RCC 7860 (cell line): Measurements from ENCODE around the gene GLP1R.

ENCODE experiments used
- DNase-seq: peaks from one replicate; pipeline ENCODE4 v3.0.0-alpha.2; 2015; ENCODE audit warnings: low spot score
- FAIRE-seq: peaks from 2 replicates; lab custom pipeline; 2012; peaks lifted over from hg19 to GRCh38; lab: Jason Lieb, UNC

Gene GLP1R

GRCh38 chr6:39085129-39085797 lies 36.7 kb downstream of the GLP1R start:
- DNase-seq (no peak), FAIRE-seq (no peak)

- DNase-seq = no peak
- FAIRE-seq = no peak
Measured at GRCh38 chr6:39086294-39086693, 37.7 kb downstream of the GLP1R start.

DNA sequence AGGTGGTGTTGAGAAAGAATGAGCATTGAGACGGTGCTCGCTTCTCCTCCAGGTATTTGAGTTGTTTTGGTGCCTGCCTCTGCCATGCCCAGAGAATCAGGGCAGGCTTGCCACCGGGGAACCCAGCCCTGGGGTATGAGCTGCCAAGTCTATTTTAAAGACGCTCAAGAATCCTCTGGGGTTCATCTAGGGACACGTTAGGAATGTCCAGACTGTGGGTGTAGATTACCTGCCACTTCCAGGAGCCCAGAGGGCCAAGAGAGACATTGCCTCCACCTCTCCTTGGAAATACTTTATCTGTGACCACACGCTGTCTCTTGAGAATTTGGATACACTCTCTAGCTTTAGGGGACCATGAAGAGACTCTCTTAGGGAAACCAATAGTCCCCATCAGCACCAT lies 38.1 kb downstream of the GLP1R start:
- FAIRE-seq = no peak
- DNase-seq = no peak

DNA sequence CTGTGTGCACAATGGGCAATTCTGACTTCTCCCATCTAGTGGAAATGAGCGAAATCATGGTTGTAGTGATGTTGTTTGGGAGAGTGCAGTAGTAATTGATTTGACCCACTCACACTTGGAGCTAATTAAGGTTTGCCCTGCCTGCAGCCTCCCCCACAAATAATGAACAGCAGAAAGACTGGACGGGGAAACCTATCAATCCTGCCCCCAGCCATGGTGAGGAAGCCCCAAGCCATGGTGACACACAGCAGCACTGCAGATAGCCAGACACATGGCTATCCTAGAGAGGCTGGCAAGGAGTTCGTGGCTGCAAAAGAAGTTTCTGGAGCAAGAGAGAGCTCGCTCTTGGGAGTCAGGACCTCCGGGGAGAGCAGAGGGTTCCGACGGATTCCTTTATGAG lies 38.6 kb downstream of the GLP1R start:
- FAIRE-seq = no peak

DNA sequence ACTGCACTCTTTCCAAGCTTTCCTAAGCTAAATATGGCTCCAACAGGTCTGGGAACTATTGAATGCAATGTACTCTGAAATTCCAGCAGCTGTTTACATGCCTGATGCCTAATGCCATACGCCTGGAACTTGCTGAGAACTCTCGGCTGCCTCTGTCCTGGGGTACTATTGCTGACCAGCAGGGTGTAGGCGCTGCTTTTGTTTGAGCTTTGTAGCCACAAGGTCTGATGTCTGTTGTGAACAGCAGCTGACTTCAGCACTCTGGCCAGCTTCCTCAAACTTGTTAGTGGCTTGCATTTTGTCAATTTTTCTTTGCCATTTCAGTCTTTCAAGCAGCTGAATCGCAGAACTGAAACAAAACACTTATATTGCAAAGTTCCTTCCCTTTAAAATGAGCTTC lies 39.8 kb downstream of the GLP1R start:
- no peak for DNase-seq
- no peak for FAIRE-seq

More for the DNA sequence above, 38.6 kb downstream of the GLP1R start:
- DNase-seq = no peak

GRCh38 chr6:39090036-39090435 lies 41.5 kb downstream of the GLP1R start:
- FAIRE-seq = no peak
- DNase-seq = no peak

- DNase-seq = no peak
Measured at GRCh38 chr6:39091220-39091619, 42.6 kb downstream of the GLP1R start.

DNA sequence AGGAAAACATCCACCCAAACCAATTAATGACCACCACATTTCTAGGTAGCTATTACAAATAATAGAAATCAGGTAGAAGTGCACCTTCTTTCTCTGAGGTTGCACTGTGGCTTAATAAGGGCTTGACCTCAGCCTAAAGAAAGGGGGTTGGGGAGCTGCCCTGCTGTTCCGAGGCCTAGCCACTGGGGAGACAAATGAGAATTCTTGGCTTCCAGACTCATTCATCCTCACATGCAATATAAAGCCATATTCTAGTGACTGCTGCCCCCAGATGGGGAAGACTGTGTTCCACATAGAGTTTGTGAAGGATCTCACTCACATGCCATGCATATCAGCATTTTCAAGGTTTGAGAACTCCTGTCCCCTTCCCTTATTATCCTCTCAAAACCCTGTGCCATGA lies 43.5 kb downstream of the GLP1R start:
- no peak for FAIRE-seq
- DNase-seq = no peak

More at GRCh38 chr6:39091220-39091619, 42.6 kb downstream of the GLP1R start:
- no peak for FAIRE-seq

DNA sequence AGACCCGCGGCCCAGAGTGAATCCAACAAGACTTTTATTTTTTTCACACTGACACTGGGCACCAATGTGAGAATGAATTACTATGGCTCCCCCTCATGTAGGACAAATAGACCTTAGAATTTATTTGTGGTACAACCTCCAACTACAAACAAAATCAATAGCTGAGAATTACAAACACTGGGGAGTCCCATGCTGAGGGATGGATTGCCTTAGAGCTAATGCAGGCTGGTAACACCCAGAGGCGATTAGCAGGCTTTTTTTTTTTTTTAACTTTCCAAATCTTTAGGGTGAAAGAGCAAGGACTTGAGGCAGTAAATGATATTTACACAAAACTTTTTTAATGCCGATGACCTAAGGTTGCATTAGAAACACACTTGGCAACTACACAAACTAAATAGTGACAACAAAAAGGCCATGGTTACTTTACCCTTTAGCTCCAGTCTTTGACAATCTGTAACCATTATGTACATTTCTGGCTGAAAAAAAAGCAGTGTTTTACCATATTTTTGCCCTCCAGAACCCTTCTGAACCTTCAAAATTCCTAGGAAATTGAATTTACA lies 44.6 kb downstream of the GLP1R start:
- FAIRE-seq (no peak), DNase-seq (no peak)

DNA sequence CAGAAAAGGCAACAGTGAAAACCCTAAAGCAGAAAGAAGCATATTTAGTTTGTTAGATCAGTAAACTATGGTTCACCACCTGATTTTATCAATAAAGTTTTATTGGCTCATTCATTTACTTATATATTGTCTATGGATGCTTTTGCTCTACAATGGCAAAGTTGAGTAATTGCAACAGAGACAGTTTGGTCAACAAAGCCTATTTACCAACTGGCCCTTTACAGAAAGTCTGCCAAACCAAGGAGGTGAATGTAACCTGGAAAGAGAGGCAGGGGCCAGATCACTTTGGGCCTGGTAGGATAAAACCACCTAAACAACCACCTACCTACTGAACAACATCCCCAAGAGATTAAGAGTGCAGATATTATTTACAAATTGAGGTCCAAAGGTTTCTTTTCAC lies 47.0 kb downstream of the GLP1R start:
- FAIRE-seq (no peak), DNase-seq (no peak)

DNA sequence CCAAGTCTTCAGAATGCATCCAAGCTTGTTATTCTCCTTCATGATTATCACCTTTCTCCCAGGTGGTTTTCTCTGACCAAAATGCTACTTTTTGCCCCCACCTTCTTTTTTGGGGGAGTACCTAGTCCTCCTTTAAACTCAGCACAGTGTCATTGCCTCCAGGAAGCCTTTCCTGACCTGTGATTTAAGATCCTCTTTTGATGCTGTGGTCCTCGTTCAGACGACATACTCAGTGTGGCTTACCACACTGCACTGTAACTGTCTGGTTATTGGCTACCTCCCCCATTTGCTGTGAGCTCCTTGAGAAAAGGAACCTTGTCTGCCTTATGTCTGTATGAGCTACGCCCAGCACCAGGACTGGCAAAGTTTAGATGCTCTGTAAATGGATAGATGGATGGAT lies 51.8 kb downstream of the GLP1R start:
- no peak for DNase-seq
- FAIRE-seq = no peak

- FAIRE-seq = no peak
Measured at GRCh38 chr6:39102071-39102820, 53.7 kb downstream of the GLP1R start.

GRCh38 chr6:39102821-39103136 lies 54.2 kb downstream of the GLP1R start:
- FAIRE-seq = no peak
- no peak for DNase-seq

More at GRCh38 chr6:39102071-39102820, 53.7 kb downstream of the GLP1R start:
- DNase-seq = no peak

GRCh38 chr6:39104528-39104927 lies 55.9 kb downstream of the GLP1R start:
- DNase-seq (no peak), FAIRE-seq (no peak)

- DNase-seq (no peak), FAIRE-seq (no peak)
Measured at GRCh38 chr6:39107034-39107433, 58.5 kb downstream of the GLP1R start.

DNA sequence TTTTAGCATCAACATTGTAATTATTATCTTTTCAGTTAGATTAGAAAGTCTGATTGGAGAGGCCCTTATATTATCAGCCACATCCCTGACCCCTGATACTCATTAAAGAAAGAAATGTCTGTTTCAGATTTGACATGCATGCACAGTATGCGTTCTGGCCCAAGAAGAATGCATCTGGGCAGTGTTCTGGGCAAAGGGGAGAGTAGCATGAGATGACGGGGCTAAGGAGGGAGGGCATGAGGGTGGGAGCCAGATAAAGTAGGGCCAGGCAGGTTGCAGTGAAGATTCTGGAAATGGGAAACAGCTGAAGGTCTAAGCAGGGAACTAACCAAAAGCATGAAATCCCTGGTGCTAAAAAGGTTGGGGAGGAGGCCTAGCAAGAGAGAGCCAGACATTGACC lies 59.1 kb downstream of the GLP1R start:
- FAIRE-seq = no peak
- no peak for DNase-seq

- DNase-seq = no peak
Measured at GRCh38 chr6:39108041-39108839, 59.7 kb downstream of the GLP1R start.

DNA sequence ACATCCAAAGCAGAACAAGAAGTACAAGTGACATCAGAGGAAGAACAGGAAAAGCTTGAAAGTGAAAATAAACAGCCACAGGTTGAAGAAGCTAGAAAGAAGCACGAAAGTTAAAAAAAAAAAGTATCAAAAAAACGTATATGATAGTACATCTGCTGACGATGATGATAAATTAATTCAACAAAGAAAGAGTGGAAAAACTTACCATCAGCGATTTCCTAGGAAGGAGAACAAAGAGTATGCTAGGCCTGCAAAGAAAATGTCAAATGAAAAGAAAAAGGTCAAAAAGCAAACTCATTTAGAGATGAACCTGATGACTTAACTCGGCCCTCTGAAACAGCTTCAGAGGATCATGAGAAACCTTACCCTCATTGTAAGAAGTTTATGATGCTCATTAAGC lies 62.7 kb downstream of the GLP1R start:
- FAIRE-seq (no peak), DNase-seq (no peak)

More at GRCh38 chr6:39108041-39108839, 59.7 kb downstream of the GLP1R start:
- FAIRE-seq = no peak

DNA sequence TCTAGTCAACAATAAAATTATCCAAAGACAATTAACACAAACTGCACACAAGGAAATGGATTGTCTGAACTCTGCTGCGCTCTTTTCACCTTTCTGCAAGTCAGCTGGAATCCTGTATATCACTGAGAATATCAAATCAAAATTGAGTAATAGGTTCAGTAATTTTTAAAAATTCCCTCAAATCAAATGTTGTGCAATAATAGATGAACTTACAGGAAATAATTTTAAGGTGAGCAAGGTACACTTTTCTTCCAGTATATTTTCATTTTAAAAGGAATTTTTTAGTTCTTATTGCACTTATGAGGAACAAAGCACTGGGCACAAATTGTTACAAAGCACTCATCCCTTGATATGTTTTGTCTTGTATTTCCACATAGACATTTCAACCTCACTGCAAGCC lies 65.2 kb downstream of the GLP1R start:
- DNase-seq = no peak
- FAIRE-seq = no peak

DNA sequence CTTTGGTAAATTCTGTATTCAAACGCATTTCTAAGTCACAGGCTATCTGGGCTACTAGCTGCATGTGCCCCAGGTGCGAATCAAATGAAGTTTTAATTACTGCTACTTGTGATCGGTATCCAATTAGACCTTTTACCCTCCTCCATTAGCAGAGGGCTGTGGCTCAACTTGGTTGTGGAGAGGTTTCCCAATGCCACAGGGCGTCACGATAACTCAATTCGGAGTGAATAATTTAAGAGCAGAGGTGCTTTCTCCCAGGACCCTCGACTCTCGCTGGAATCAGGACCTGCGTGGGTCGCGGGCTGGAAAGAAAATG lies 65.8 kb downstream of the GLP1R start:
- DNase-seq (no peak), FAIRE-seq (no peak)

DNA sequence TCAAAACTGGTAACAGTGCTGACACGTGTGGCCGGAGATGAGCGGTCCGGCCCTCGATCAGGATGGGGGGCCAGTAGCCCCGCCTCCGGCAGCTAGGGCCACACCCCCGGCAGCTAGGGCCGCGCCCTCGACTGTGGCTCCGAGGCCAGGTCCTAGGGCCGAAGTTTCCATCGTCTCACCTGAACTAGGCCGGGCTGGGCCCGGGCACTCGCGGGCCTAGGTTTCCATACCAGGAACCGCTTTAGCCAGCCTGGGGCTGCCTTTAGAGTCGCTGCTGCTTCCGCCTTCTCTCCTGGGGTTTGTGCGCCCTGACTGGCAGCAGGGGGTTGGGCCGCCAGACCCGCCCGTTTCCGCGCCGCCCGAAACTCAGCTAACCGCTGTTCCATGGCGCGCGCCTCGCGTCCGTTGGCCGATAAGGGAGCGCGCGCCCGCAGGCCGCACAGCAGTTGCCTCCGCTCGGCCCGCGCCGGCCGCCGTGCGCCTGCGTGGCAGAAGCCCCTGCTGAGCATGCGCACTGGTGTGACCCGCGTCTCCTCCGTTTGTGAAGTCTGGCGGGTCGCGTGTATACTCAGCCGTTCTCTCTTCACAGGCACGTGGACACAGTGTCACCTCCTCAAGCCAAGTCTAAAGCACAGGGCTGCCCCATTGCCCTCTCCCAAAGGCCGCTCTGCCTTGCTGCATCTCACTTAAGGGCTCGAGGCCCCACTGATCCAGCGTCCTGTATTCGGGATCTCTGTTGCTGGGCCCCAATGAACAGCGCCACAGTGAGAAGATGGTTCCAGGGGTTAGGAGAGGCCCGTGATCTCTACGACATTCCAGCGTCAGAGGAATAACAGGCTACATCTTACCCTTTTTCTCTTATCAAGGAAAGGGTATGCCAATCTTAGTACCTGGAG lies 66.4 kb downstream of the GLP1R start, which contains the start of gene SAYSD1:
SAYSD1 (minus strand) TSS at position 483 of the 896 bp plus-strand sequence; CDS start at position 386, 97 bp downstream.
- FAIRE-seq = no peak
- peak; percentile 78 for DNase-seq
